Heart left ventricle (tissue), 13 donors: ENCODE measurements around the gene LAMA4.

ENCODE experiments used
- POLR2A ChIP-seq, 2 donors: fragments of 450-650 bp; IDR thresholded peaks; one replicate each; pipeline ENCODE4 v1.6.1; 2017; ENCODE audit warnings: antibody characterized with exemption in 2 of 2, mild to moderate bottlenecking in 2 of 2, moderate library complexity in 2 of 2
- TF ChIP-seq, protein P1 (sequence below), 12 donors: fragments of 200-600 bp; sonication (generic) in 4 of 12; IDR thresholded peaks; one replicate each; pipeline versions ENCODE4 v1.5.0 to v1.8.0; 2018 to 2022; ENCODE audit warnings: antibody characterized with exemption in 12 of 12, mild to moderate bottlenecking in 5 of 12
- donor health status: ischemic (EF 13 %, LVEDD 7.1; RV severe dilation, severe dysfunction).
- donor health status: DM: no; HTN: yes; CAD: no.
- donor health status: DM: no; HTN: no; CAD: no.
- donor health status: ischemic (EF 25% LVEDD 6.9; RV normal size, moderate dysfunction).
- donor health status: ischemic (EF 25% LVEDD 5.7; RV mildly dilated, moderate dysfunction).
- donor health status: ischemic (EF 35%, LVEDD 5.7; RV mildly dilated, moderate dysfunction).
- donor health status: nonischemic (EF 11% LVEDD 7.7; RV severe dilation, severe dysfunction).
- donor health status: DM: yes; HTN: yes; CAD: no.
- donor health status: PGD.
- donor health status: ischemic (EF 29% LVEDD 5.4; RV normal size, mild dysfunction).
- donor health status: nonischemic (EF 23%, LVEDD 6.1; RV moderate dilation, normal function).

DNA sequence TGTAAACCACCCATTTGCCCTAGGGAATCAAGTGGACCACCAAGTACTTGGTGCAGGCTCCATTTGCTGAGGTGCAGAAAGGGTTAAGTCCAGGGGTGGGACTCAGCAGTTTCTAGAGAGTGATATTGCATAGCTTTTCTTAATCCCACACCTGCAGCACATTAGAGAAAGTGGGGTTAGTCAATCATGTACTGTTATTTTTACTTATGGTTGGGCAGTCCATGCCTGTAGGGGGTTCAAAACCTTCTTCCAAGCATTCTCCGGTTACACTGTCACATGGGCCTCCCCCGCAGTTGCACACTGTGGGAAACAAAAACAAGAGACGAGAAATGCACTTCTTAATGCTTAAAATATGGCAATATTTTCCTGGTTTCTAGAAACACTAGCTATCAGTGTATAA is 65.5 kb downstream of the LAMA4 start:
- TF ChIP-seq, protein P1, sequence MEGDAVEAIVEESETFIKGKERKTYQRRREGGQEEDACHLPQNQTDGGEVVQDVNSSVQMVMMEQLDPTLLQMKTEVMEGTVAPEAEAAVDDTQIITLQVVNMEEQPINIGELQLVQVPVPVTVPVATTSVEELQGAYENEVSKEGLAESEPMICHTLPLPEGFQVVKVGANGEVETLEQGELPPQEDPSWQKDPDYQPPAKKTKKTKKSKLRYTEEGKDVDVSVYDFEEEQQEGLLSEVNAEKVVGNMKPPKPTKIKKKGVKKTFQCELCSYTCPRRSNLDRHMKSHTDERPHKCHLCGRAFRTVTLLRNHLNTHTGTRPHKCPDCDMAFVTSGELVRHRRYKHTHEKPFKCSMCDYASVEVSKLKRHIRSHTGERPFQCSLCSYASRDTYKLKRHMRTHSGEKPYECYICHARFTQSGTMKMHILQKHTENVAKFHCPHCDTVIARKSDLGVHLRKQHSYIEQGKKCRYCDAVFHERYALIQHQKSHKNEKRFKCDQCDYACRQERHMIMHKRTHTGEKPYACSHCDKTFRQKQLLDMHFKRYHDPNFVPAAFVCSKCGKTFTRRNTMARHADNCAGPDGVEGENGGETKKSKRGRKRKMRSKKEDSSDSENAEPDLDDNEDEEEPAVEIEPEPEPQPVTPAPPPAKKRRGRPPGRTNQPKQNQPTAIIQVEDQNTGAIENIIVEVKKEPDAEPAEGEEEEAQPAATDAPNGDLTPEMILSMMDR (IDR thresholded peaks at IDR 0.05), result no peak
- no peak for TF ChIP-seq POLR2A (IDR thresholded peaks at IDR 0.05)
